ENCODE results near the gene RASGRP2. TPM values are rescaled to one million over a fixed set of nuclear protein-coding genes. Genes with fewer than 3 reads are reported as not detected.

RASGRP2 gene
- total RNA-seq, 1 donor from 2014 or later, result 11.7 TPM

DNA sequence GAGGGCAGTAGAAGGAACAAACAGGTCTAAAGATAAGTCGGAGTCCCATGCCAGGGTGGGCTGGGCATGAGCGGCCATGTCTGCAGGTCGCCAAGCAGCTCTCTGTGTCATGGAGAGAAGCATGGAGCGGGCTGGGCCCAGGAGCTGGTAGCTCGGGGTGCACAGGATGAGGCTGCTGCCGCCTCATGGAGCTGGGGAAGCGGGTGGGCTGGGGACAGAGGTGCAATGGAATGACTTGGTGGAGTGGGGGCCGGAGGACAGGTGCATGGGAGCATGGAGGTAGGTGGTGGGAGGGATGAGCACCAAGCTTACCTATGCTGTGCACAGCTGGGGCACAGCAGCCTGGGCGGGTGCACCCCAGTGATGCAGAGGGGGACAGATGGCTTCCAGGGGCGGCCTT lies 24.5 kb downstream of the RASGRP2 start:
- no peak for DNase-seq (ENCODE audit: extremely low spot score, unreplicated experiment)
- Mint-ChIP-seq H3K27ac (no peak overlapping the region), H3K9me3 (no peaks in the 10 kb centered on the region), H3K4me1 (ENCODE audit: unreplicated experiment) (peaks cover 8% of the 10 kb centered on the region), H3K4me3 (no peak overlapping the region), H3K27me3 (peaks cover 87% of the 10 kb centered on the region), H3K36me3 (no peaks in the 10 kb centered on the region)
- TF ChIP-seq, protein P1, sequence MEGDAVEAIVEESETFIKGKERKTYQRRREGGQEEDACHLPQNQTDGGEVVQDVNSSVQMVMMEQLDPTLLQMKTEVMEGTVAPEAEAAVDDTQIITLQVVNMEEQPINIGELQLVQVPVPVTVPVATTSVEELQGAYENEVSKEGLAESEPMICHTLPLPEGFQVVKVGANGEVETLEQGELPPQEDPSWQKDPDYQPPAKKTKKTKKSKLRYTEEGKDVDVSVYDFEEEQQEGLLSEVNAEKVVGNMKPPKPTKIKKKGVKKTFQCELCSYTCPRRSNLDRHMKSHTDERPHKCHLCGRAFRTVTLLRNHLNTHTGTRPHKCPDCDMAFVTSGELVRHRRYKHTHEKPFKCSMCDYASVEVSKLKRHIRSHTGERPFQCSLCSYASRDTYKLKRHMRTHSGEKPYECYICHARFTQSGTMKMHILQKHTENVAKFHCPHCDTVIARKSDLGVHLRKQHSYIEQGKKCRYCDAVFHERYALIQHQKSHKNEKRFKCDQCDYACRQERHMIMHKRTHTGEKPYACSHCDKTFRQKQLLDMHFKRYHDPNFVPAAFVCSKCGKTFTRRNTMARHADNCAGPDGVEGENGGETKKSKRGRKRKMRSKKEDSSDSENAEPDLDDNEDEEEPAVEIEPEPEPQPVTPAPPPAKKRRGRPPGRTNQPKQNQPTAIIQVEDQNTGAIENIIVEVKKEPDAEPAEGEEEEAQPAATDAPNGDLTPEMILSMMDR (conservative IDR thresholded peaks at IDR 0.05), result no peak

DNA sequence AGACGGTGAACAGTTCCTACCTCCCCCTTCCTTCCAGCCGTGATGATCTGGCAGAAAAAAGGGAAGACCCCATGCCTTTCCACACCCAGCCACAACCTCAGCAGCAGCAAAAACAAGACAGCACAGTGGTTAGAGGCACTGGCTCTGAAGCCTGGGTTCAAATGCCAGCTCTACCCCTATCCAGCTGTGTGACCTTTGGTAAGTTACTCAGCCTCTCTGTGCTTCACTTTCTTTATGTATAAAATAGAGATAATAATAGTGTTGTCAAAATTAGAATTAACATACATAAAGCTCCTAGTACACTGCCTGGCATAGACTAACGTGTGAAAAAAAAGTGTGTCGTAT lies 25.2 kb downstream of the RASGRP2 start:
- TF ChIP-seq, protein P1 (conservative IDR thresholded peaks at IDR 0.05), result no peak
- H3K27me3 Mint-ChIP-seq, result peaks cover 88% of the 10 kb centered on the region
- no peak overlapping the region for H3K4me3 Mint-ChIP-seq
- H3K9me3 Mint-ChIP-seq, result no peaks in the 10 kb centered on the region
- no peak overlapping the region for H3K27ac Mint-ChIP-seq
- DNase-seq (ENCODE audit: extremely low spot score, unreplicated experiment), result no peak
- peaks cover 9% of the 10 kb centered on the region for H3K4me1 Mint-ChIP-seq (ENCODE audit: unreplicated experiment)
- no peaks in the 10 kb centered on the region for H3K36me3 Mint-ChIP-seq

DNA sequence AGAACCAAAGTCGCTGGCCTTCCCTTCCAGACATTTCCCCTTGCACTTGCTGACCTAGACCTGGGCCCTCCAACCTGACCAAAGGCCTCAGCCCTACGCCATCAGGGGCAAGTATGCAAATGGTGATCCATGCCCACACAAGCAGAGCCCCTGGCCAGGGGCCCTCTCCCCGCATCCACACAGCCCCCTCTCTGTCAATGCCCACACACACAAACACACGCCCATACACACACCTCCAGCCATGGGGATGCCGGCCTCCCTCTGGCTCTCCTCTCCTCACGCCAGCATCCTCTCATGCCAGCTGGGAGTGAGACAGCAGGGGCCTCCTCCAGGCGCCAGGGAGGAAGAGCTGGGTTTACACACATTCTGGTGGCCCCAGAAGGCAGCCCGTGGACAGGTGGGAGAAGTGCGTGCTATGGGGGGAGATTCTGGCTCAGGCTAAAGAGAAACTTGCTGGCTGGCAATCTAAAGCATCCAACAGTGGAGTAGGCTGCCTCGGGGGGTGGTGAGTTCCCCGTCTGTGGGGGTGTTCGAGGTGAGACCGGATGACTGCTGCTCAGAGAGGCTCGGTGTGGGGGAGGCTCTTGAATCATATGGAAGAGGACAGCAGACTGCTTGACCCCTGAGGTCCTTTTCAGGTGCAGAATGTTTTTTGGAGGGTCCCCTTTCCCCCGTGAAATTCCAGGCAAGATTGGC lies 25.7 kb downstream of the RASGRP2 start:
- Mint-ChIP-seq H3K4me3 (no peak overlapping the region), H3K9me3 (no peaks in the 10 kb centered on the region), H3K27me3 (peaks cover 89% of the 10 kb centered on the region), H3K36me3 (no peaks in the 10 kb centered on the region), H3K4me1 (ENCODE audit: unreplicated experiment) (peaks cover 9% of the 10 kb centered on the region), H3K27ac (no peak overlapping the region)
- DNase-seq (ENCODE audit: extremely low spot score, unreplicated experiment), result no peak
- TF ChIP-seq, protein P1 (conservative IDR thresholded peaks at IDR 0.05), result no peak

DNA sequence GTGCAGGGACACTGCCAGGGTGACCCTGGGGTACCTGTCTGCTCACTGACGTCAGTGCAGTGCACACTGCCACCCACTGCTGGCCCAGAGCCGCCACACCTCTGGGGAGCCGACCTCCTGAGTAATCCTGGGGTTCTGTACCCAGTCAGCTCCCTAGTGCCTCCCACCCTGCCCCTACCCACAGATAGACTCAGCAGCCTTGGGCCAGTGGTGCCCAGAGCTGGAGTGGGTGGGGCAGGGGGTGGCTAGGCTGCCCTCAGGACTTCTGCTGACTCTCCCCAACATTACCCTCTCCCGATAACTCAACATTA lies 26.7 kb downstream of the RASGRP2 start:
- Mint-ChIP-seq H3K27me3 (peaks cover 89% of the 10 kb centered on the region), H3K4me1 (ENCODE audit: unreplicated experiment) (peaks cover 9% of the 10 kb centered on the region), H3K27ac (no peak overlapping the region)

DNA sequence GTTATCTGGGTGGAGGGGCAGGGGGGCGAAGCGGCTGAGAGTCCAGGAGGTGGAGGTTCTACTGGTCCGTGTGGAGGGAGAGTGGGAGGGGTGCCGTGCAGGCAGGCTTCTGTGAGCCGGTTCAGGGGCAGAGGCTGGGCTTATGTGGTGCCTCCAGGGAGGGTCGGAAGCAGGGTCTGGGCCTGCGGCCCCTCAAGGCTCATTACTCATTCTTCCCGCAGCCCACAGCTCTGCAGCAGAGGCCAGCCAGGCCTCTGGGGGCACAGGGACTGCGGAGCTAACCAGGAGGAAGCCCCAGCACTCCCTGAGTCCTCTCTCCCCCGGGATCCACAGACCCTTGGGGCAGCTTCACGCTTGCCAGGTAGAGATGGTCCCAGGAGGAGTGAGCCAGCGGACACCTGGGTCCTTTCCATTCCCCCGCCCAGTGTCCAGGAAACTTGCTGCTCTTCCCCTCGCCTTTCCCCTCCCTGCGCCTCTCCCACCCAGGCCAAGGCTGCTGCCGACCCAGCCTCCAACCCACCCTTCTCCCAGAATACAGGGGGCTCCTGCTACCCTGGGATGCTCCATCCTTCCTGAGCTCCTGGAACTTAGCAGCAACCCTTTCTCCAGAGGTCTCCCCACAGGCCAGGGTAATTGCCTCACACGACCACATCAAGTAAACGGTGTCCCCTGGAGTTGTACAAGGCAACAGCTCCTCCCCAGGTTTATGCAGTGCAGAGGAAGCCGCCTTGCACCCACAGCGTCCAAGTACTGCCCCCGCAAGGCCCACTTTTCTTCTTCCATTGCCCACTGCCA lies 27.3 kb downstream of the RASGRP2 start:
- Mint-ChIP-seq H3K27ac (no peak overlapping the region), H3K4me1 (ENCODE audit: unreplicated experiment) (peaks cover 11% of the 10 kb centered on the region), H3K4me3 (no peak overlapping the region), H3K36me3 (no peaks in the 10 kb centered on the region), H3K9me3 (no peaks in the 10 kb centered on the region), H3K27me3 (peaks cover 89% of the 10 kb centered on the region)
- TF ChIP-seq, protein P1 (conservative IDR thresholded peaks at IDR 0.05), result no peak
- DNase-seq (ENCODE audit: extremely low spot score, unreplicated experiment), result no peak

More for the DNA sequence above, 26.7 kb downstream of the RASGRP2 start:
- no peaks in the 10 kb centered on the region for H3K9me3 Mint-ChIP-seq
- no peak for DNase-seq (ENCODE audit: extremely low spot score, unreplicated experiment)
- H3K36me3 Mint-ChIP-seq, result no peaks in the 10 kb centered on the region
- H3K4me3 Mint-ChIP-seq, result no peak overlapping the region
- TF ChIP-seq, protein P1 (conservative IDR thresholded peaks at IDR 0.05), result no peak
